NOMO-1 treated with dmso at 0.1 percent for 144 hours (cell line): ENCODE results near the gene NDST1.

Experiments used
- DNase-seq: peaks from one replicate; lab custom pipeline; 2025; ENCODE audit not compliant: unreplicated experiment; lab: John Stamatoyannopoulos, UW

Gene NDST1

DNA sequence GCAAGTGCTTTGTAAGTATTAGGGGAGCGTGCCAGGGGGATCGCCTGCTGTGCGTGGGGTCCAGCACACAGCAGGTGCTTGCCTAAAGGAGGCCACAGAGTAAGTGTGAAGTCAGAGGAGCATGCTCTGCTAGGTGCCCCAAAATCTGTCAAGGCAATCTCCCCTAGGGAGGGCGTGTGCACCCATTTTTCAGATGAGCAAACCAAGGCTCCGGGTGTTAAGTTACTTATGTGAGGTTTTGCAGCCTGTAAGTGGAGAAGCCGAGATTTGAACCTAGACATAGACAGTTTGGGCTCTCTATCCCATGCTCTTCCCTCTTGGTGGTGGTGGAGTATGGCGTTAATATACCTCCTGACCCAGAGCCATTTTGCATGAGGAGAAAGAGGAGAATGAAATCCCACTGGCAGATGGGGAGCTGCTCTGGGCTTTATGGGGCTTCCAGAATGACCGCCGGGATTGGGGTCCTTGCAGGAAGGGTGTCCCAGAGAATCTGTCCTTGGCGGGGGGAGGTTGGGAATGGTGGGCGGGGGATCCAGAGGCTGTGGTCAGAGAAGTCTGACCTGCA is 14.1 kb downstream of the NDST1 start:
- DNase-seq, result no peak

DNA sequence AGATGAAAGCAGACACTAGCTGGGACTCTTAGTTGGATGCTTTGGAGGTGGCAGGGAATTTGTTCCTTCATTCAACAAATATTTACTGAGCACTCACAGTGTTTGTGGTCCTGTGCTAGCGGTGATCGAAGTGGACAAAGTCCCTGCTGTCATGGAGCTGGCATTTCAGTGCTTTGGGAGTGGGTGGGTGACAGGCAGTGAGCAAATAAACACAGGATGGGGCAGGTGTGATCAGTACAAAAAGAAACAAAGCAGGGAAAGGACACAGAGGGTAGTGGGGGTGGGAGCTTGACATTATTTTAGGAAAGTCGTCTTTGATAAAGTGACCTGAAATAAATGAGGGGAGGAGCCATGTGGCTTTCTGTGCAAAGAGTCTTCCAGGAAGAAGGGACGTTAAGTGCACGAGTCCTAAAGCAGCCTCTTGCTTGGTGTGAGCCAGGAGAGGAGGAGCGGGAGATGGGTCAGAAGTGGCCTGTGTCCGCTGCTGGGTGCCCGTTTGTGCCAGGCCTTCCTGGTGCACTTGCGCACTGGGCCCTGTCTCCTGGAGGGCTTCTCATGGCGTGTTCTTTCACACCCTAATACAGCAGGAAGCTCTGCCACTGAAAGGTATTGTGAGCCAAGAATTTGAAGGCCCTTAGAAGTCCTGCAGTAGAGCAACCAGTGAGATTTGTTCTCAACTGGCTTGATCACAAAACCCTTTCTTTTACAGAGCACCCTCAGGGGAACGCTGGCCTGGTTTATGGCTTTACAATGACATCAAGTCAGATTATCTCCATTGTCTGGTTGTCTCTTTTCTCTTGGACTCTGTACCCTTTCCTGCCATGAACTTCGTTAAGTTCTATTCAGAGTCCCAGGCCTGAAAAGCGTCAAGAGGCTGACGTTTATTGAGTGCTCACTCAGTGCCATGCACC is 14.8 kb downstream of the NDST1 start:
- DNase-seq, result no peak

DNA sequence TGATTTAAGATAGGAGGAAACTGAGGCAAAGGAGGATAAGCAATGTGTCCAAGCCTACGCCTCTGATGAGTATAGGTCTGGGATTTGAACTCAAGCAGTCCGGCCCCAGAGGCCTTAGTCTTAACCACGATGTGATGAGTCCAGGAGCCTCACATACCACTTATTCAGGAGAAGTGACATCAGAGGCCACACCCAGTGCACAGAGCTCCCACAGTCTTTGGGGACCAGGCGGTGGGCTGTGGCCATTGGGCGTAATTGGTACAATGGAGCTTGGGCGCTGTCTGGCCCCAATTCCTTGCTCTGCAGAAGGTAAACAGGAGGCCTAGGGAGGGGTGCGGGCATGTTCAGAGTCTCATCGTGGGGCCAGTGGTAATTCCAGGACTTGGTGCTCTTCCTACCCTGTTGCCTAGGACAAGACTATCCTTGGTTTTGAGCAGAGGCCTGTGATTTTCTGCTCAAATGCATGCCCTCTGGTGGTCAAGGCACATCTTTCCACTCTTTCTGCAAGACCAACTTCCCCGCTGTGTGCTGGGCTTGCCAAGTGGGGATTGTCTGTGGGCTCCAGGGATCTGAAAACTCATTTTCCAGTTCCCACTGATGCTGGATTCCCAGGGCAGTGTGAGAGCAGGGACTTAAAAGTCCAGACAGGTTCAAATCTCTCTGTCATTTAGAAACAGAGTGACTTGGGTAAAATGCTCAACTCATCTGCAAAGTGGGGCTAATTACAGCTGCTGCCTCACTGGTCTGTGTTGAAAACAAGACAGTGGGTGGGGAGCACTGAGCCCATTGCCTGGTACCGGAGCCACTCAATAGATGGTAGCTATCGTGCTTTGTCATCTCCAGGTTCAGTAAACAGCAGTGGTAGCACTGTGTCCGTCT is 15.8 kb downstream of the NDST1 start:
- peak; percentile 33 for DNase-seq

DNA sequence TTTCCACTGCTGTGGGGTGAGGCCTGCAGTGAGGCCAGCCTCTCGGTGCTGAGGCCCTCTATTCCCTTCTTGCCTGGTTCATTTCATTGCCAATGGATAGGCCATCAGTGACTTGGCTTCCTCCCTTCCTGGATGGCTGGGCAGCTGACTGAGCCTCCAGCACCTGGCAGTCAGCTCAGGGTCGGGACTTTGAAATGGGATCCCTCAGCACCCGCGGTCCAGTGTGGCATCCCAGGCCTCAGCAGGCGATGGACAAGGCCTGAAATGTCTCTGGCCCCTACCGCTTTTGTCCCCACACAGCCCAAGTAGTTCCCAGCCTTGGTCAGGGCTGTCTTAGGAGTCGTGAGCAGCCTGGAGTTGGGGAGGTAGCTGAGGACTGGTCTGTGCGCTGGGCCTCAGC is 17.2 kb downstream of the NDST1 start:
- DNase-seq, result no peak

DNA sequence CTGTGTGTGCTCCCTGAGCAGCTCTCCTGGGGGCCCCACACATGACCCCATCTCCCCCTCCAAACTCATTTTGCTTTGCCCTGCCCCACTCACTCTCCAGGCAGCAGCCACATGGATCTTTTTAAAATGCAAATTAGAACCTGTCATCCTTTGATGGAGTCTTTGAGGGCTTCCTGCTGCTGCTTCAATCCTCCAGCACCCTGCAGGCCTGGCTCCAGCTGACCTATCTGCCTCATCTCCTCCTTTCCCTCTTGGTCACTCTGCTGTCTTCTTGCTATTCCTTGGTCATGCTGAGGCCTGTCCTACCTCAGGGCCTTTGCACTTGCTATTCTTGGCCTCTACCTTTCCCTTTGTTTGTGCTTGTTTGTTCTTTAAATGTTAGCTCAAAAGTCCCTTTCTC is 17.9 kb downstream of the NDST1 start:
- no peak for DNase-seq

DNA sequence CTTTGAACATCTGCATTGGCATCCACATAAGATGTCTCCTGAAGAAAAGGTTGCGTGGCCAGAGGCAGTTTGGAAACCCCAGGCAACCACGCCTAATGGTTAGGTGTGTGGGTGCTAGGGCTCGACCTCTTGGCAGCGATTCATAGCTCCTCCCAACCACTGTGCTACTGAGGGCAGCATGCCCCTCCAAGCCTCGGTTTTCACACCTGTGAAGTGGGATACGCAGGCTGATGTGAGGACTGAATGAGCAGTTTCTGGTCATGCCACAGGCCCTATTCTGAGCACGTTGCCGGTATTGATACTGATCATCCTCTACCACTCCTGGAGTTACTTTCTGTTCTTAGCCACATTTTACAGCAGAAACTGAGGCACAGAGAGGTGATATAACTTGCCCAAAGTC is 19.1 kb downstream of the NDST1 start:
- DNase-seq, result no peak

DNA sequence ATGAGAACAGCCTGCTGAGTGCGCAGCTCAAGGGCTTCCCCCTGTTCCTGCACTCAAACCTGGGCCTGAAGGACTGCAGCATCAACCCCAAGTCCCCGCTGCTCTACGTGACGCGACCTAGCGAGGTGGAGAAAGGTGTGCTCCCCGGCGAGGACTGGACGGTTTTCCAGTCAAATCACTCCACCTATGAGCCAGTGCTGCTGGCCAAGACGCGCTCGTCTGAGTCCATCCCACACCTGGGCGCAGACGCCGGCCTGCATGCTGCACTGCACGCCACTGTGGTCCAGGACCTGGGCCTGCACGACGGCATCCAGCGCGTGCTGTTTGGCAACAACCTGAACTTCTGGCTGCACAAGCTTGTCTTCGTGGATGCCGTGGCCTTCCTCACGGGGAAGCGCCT is 19.9 kb downstream of the NDST1 start:
- DNase-seq, result no peak

DNA sequence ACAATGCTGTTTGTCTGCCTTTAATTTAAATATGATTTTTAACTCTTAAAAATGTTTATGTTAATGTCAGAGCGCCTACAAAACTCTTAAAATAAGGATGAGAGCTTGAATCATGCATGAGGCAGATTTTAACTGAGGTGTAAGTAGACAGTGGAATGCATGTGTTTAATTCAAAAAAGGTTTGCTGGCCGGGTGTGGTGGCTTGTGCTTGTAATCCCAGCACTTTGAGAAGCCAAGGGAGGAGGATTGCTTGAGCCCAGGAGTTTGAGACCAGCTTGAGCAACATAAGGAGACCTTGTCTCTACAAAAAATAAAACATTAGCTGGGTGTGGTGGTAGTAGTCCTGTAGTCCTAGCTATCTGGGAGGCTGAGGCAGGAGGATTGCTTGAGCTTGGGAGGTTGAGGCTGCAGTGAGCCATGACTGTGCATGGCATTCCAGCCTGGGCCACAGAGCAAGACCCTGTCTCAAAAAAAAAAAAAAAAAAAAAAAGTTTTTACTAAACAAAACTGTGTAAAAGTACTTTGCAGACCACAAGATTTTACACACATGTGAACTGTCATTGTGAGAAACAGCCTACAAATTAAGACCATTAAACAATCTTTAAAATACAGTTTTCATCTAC is 21.1 kb downstream of the NDST1 start:
- no peak for DNase-seq

DNA sequence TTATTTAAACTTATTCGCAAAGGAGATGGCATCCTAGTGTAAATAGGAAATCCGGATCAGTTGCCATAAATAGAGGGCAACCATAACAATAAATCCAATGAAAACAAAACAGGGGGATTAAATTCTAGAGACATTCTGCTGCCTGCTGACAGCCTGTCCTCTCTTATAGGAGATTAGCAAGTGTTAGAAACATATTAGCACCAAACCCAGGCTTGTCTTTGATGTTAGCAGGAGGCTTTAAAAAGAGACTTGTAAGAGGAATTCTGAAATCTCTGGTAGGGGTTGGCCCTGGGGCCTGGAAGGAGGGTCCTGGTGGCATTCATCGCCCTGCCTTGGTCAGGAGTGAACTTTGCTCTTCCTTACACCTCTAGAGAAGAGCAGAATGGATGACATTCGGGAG is 21.6 kb downstream of the NDST1 start:
- DNase-seq, result no peak

DNA sequence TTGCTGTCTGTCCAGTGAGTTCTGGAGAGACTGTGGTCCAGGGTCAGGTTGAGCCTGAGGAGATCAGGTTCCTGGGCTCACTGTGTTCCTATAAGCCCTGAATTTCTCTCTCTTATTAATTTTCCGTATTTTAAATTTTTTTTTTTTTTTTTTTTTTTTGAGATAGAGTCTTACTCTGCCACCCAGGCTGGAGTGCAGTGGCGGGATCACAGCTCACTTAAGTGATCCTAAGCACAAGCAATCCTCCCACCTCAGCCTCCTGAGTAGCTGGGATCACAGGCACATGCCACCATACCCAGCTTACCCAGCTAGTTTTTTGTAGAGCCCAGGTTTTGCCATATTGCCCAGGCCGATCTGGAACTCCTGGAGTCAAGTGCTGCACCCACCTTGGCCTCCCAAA is 22.5 kb downstream of the NDST1 start:
- no peak for DNase-seq

DNA sequence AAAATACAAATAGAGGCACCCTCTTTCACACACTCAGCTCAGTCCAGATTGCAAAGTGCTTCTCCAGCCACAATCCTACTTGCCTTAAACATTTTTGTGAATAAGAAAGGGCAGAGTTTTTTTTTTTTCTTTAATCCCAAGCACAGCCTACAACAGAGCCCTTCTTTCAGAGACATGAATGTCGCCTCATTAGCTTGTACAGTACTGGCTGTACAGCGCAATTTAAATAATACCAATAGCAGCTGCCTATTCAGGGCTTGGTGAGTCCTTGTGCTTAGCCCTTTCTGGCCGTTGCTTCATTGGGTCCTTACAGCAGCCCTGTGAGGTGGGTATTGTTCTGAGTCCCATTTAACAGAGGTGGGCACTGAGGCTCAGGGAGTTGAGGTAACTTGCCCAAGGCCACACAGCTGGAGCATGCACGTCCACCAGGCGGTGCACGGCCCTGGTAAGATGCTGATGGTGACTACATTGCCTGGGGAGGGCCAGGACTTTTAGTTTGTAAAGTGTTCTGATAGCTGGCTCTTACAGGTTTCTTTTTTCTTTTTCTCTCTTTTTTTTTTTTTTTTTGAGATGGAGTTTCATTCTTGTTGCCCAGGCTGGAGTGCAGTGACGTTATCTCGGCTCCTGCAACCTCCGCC is 23.1 kb downstream of the NDST1 start:
- no peak for DNase-seq

DNA sequence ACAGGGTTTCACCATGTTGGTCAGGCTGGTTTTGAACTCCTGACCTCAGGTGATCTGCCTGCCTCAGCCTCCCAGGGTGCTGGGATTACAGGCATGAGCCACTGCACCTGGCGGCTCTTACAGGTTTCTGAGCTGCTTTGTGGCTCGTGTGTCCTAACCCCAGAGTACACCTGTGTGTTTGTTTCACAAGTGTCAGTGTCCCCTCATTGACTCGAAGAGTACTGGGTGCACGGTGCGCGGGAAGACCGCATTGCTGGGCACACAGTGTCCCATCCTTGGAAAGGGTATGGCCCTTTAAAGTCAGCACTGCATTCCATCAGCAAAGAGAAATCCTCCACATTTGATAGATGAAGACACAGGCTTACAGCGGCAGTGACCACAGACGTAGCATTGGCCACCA is 23.8 kb downstream of the NDST1 start:
- no peak for DNase-seq

DNA sequence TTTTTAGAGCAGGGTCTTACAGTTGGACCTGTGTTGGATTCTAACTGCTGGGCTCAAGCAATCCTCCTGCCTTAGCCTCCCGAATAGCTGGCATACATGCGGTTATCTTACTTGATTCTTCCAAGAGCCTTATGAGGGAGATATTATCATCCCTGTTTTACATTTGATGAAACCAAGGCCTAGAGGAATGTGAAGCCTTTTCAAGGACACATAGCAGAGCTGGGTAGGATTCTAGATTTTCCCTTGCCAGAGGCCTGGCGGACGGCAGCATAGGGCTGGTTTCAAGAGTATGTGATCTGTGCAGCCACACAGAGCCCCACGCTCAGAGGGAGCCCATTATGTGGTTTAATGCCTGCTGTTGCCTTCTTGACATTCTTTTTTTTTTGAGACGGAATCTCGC is 24.2 kb downstream of the NDST1 start:
- no peak for DNase-seq

DNA sequence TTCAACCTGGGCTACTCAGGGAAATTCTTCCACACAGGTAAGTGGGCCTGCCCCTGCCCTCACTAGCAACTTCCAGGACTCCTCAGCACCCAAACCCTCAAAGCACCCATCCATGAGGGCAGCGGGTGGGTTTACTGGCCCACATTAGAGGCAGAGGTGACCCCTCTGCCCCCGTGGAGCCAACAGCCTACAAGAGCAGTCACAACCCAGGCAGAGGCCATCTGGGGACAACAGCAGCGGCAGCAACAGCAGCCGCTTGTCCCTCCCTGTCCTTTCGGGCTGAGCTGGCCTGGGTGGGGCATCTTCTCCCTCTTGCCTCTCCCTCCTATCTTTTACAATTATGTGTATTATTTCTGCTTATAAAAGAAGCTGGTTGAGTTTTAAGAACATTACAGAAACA is 25.1 kb downstream of the NDST1 start:
- DNase-seq, result no peak

DNA sequence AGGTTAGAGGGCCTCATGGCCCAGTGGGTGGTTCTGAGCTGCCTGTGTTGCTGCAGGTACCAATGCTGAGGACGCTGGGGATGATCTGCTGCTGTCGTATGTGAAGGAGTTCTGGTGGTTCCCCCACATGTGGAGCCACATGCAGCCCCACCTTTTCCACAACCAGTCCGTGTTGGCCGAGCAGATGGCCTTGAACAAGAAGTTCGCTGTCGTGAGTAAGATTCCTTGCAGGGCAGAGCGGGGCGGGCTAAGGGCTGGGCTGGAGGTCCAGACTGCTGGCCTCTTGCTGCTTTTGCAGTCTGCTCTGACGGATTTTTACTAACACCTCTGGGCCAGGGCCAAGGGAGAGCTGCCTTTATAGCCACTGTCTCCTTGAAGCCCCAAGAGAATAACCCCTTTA is 26.9 kb downstream of the NDST1 start:
- no peak for DNase-seq

DNA sequence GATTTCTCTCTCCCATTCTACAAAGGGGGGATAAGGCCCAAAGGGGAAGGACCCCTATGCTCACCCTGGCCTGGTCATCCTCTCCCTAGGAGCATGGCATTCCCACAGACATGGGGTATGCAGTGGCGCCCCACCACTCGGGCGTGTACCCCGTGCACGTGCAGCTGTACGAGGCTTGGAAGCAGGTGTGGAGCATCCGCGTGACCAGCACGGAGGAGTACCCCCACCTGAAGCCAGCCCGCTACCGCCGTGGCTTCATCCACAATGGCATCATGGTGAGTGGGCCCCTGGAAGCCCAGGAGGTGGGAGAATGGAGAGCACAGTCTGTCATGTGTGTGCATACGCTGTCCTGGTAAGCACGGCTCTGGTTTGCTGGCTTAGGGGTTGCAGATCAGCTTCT is 27.7 kb downstream of the NDST1 start:
- DNase-seq, result no peak

DNA sequence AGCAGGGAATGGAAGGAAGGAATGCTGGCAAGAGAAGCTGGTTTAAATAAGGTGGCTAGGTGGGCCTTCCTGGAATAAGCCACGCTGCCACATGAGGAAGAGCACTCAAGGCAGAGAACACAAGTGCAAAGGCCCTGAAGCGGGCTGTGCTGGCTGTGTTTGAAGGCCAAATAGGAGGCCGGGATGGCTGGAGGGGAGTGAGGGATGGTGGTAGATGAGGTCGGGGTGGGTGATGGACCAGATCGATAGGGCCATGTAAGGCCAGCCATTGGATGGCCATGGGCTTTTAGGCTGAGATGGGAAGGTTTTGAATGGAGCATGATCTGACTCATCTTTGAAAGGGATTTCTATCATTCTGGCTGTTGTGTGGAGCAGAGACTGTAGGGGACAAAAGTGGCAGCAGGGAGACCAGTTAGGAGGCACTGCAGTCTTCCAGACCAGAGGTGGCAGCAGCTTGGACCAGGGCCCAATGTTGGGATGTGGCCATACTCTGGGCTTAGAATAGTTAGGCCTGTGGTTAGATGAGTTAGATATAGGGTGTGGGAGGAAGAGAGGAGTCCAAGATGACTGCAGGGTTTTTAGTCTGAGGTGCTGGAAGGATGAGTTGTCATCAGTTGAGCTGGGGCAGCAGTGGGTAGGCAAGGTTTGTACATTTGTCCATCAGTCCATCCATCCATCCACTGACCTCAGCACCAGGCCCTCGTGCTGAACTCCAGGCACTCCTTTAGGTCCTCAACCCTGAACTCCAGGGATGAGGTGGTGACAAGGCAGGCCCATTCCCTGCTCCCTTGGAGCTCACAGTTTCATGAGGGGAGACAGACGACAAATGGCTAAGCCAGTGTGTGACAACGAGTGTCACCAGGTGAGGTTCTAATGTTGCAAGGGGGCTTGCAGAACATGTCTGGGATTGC is 30.3 kb downstream of the NDST1 start:
- DNase-seq, result no peak

DNA sequence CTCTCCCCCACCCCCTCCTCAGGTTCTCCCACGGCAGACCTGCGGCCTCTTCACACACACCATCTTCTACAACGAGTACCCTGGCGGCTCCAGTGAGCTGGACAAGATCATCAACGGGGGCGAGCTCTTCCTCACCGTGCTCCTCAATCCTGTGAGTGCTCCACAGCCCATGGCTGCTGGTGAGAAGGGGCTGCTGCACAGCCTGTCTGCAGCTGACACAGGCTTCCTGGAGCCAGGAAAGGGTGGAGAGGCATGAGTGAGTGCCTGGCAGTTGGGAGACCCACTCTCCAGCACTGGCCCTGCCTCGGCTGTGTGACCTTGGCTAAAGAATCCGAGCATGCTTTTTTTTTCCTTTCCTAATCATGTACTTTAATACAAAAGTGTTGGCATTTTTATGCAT is 31.3 kb downstream of the NDST1 start:
- DNase-seq, result no peak

DNA sequence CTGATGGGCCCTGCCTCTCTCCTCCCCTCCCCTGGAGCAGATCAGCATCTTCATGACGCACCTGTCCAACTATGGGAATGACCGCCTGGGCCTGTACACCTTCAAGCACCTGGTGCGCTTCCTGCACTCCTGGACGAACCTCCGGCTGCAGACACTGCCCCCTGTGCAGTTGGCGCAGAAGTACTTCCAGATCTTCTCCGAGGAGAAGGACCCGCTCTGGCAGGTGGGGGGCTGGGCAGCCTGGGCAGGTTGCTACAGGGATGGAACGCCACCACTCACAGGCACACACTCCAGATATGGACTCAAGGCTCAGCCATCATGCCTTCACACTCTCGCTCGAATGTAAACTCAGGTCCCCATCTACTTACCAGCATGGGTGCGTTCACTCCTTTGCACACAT is 32.1 kb downstream of the NDST1 start:
- no peak for DNase-seq
